Natural killer cell (primary cell): Measurements from ENCODE around the gene PI4K2A. TPM values are rescaled to one million over a fixed set of nuclear protein-coding genes. Genes with fewer than 3 reads are reported as not detected.

Experiments used
- ATAC-seq, 3 donors: fragments of 150-1000 bp in 2 of 3; fragments of 200-7000 bp in 1 of 3; cut with Tn5 transposase; 1 replicate in 1 of 3; 2 replicates in 2 of 3; pipeline ENCODE4 v1.10.0; 2021; ENCODE audit warnings: mild to moderate bottlenecking in 2 of 3, moderate library complexity in 2 of 3
- DNase-seq, 2 donors: peaks; one replicate each; pipeline versions ENCODE4 v3.0.0 to v3.0.0-alpha.2; 2013 to 2021; ENCODE audit warnings: mixed read lengths in 1 of 2
- H3K27ac ChIP-seq: one replicate; pipeline ENCODE4 v1.5.1; 2013; ENCODE audit warnings: mild to moderate bottlenecking, low read length
- H3K27me3 ChIP-seq: one replicate; pipeline ENCODE4 v1.6.1; 2013; ENCODE audit warnings: low read length; ENCODE audit not compliant: control insufficient read depth, insufficient read depth
- H3K36me3 ChIP-seq: one replicate; pipeline ENCODE4 v1.6.1; 2013; ENCODE audit warnings: low read length; ENCODE audit not compliant: control insufficient read depth, insufficient read depth
- H3K4me1 ChIP-seq: one replicate; pipeline ENCODE4 v1.6.1; 2013; ENCODE audit warnings: low read length; ENCODE audit not compliant: control insufficient read depth, insufficient read depth
- H3K4me3 ChIP-seq: one replicate; pipeline ENCODE4 v1.5.1; 2013; ENCODE audit warnings: low read length
- H3K9me3 ChIP-seq: one replicate; pipeline ENCODE4 v1.6.1; 2013; ENCODE audit warnings: low read length; ENCODE audit not compliant: control insufficient read depth, insufficient read depth
- H3K27ac Mint-ChIP-seq, 2 donors: one replicate each; pipeline ENCODE4 v1.8.0; 2022; ENCODE audit warnings: mild to moderate bottlenecking in 2 of 2, mixed read lengths in 2 of 2, moderate library complexity in 1 of 2
- H3K27me3 Mint-ChIP-seq, 2 donors: one replicate each; pipeline ENCODE4 v1.8.0; 2022; ENCODE audit warnings: low read depth in 2 of 2, mixed read lengths in 2 of 2
- H3K36me3 Mint-ChIP-seq: one replicate; pipeline ENCODE4 v1.8.0; 2022; ENCODE audit warnings: mixed read lengths
- H3K4me1 Mint-ChIP-seq, 2 donors: one replicate each; pipeline ENCODE4 v1.8.0; 2022; ENCODE audit warnings: mixed read lengths in 2 of 2
- H3K4me3 Mint-ChIP-seq: one replicate; pipeline ENCODE4 v1.8.0; 2022; ENCODE audit warnings: mild to moderate bottlenecking, moderate library complexity, mixed read lengths
- H3K9me3 Mint-ChIP-seq, 2 donors: one replicate each; pipeline ENCODE4 v1.8.0; 2022; ENCODE audit warnings: mixed read lengths in 2 of 2
- WGBS: methylation state at CpG from one replicate; pipeline ENCODE4 v1.1.7; 2013; ENCODE audit warnings: missing lambda C conversion rate; ENCODE audit not compliant: insufficient coverage; 5-methylcytosine and 5-hydroxymethylcytosine counted together
- intact Hi-C: fragments of 100-400 bp; cut with micrococcal nuclease; formaldehyde crosslinking; loops from one replicate; pipeline ENCODE4 v1.14.2; 2022
- total RNA-seq, 4 donors: library from RNA; stranded (reverse); fragments of 120-200 nt in 1 of 4; gene quantifications; one replicate each; pipeline versions ENCODE4 v1.2.3 to v1.2.4, GENCODE V29; 2013 to 2022
- TF ChIP-seq, protein P1 (sequence below): fragments of 200-600 bp; IDR thresholded peaks from one replicate; pipeline ENCODE4 v1.8.0; 2022; ENCODE audit warnings: antibody characterized with exemption

Gene PI4K2A
- total RNA-seq = 10 to 100 TPM; 41.3 to 66.1 (median 60.0) TPM
- 12.3 TPM for total RNA-seq (2013)

GRCh38 chr10:97640174-97640867 lies at the start of gene PI4K2A:
Gene PI4K2A, plus strand, starts transcription at chr10:97640671. Its CDS starts 72 bp downstream, at chr10:97640743.
- peaks cover 21% of the 10 kb centered on the region for H3K4me1 ChIP-seq
- peaks cover 8% of the 10 kb centered on the region for H3K36me3 ChIP-seq
- H3K9me3 Mint-ChIP-seq = no peaks in the 10 kb centered on the region
- H3K9me3 ChIP-seq = no peaks in the 10 kb centered on the region
- peak; percentile 94 to 99 (median 96) for ATAC-seq
- H3K36me3 Mint-ChIP-seq = no peaks in the 10 kb centered on the region
- 2% methylated on average over 54 of the region's 54 CpGs for WGBS
- H3K4me3 Mint-ChIP-seq = peak within 1 kb of the TSS; percentile 99
- intact Hi-C loops = loop anchor here (1.0 to 10.0 kb wide), 6 partner anchors 9 to 346 kb away; partner anchors contain the start of genes ARHGAP19, AVPI1, FRAT1 and MMS19
- H3K27me3 ChIP-seq = no peaks in the 10 kb centered on the region
- H3K27ac ChIP-seq = peak within 1 kb of the TSS; percentile 57
- peak; percentile 98 to 100 for DNase-seq
- peaks cover 0 to 2% of the 10 kb centered on the region in 2 donors for H3K27me3 Mint-ChIP-seq
- TF ChIP-seq, protein P1, sequence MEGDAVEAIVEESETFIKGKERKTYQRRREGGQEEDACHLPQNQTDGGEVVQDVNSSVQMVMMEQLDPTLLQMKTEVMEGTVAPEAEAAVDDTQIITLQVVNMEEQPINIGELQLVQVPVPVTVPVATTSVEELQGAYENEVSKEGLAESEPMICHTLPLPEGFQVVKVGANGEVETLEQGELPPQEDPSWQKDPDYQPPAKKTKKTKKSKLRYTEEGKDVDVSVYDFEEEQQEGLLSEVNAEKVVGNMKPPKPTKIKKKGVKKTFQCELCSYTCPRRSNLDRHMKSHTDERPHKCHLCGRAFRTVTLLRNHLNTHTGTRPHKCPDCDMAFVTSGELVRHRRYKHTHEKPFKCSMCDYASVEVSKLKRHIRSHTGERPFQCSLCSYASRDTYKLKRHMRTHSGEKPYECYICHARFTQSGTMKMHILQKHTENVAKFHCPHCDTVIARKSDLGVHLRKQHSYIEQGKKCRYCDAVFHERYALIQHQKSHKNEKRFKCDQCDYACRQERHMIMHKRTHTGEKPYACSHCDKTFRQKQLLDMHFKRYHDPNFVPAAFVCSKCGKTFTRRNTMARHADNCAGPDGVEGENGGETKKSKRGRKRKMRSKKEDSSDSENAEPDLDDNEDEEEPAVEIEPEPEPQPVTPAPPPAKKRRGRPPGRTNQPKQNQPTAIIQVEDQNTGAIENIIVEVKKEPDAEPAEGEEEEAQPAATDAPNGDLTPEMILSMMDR = no peak
- H3K27ac Mint-ChIP-seq = peak within 1 kb of the TSS; percentile 90
- H3K4me3 ChIP-seq = peak within 1 kb of the TSS; percentile 62
- H3K4me1 Mint-ChIP-seq = peaks cover 29 to 34% of the 10 kb centered on the region in 2 donors

DNA sequence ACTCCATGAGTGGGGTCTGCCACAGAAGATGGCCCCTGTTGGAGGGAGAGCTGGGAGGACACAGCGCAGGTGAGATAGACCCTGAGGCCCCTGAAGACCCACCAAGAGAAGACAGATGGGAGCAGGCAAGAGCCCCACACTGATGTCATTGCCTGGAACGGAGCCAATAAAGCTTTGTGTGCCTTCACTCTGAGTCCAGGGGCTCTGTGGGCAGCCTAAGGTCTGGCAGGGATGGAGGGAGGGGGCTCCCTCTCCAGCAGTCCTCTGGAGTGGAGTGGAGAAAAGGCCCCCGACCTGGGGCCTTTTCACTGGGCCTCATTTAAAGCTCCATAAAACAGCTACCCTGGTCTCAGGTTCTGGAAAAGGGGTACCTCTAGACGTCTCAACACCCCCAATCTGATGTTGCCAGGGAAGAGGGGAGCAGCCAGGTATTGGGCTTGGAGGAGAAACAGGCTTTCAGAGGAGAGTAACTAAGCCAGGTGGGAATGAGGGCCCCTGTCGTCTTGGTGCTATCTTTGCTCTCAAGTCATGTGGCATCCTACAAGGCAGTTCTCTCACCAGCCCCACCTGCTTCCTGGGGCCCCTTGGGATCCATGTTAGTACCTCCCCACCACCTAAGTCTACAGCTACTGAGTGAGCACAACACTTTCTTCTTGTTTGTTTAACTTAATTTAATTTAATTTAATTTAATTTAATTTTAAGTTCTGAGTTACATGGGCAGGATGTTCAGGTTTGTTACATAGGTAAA lies 49.5 kb upstream of the PI4K2A start:
- no peaks in the 10 kb centered on the region for H3K36me3 Mint-ChIP-seq
- TF ChIP-seq, protein P1 = no peak
- Histone ChIP-seq H3K27me3 (no peaks in the 10 kb centered on the region), H3K27ac (no peak overlapping the region), H3K4me3 (no peak overlapping the region), H3K4me1 (peaks cover 25% of the 10 kb centered on the region), H3K9me3 (no peaks in the 10 kb centered on the region), H3K36me3 (no peaks in the 10 kb centered on the region)
- ATAC-seq (peak in 1 of 3 donors; percentile 16), DNase-seq (no peak)
- H3K27ac Mint-ChIP-seq = peak overlapping the region in 1 of 2 donors; percentile 78
- 72% methylated on average over 4 of the region's 5 CpGs for WGBS
- H3K4me1 Mint-ChIP-seq = peaks cover 23 to 24% of the 10 kb centered on the region in 2 donors
- no peaks in the 10 kb centered on the region for H3K9me3 Mint-ChIP-seq
- peak overlapping the region; percentile 60 for H3K4me3 Mint-ChIP-seq
- intact Hi-C loops = no loop called here
- peaks cover 0 to 7% of the 10 kb centered on the region in 2 donors for H3K27me3 Mint-ChIP-seq

GRCh38 chr10:97593421-97593820 lies 47.0 kb upstream of the PI4K2A start:
- intact Hi-C loops = no loop called here
- DNase-seq (no peak), ATAC-seq (no peak)
- Mint-ChIP-seq H3K4me3 (no peak overlapping the region), H3K36me3 (no peaks in the 10 kb centered on the region), H3K27ac (no peak overlapping the region), H3K27me3 (peaks cover 0 to 9% of the 10 kb centered on the region in 2 donors), H3K4me1 (peaks cover 23 to 24% of the 10 kb centered on the region in 2 donors), H3K9me3 (no peaks in the 10 kb centered on the region)
- H3K36me3 ChIP-seq = no peaks in the 10 kb centered on the region
- 96% methylated on average over 3 of the region's 4 CpGs for WGBS
- TF ChIP-seq, protein P1 = no peak
- no peaks in the 10 kb centered on the region for H3K27me3 ChIP-seq
- peaks cover 25% of the 10 kb centered on the region for H3K4me1 ChIP-seq
- no peak overlapping the region for H3K4me3 ChIP-seq
- no peak overlapping the region for H3K27ac ChIP-seq
- no peaks in the 10 kb centered on the region for H3K9me3 ChIP-seq
